SK-N-SH (cell line): Measurements from ENCODE around the gene PPIP5K2. TPM values are rescaled to one million over a fixed set of nuclear protein-coding genes. Genes with fewer than 3 reads are reported as not detected.

ENCODE experiments used
- CTCF ChIA-PET: fragments of 300-600, 350-600 bp; formaldehyde crosslinking; extraction: SDS; loops from one replicate; lab custom pipeline; 2021; lab: Yijun Ruan, JAX
- POLR2A ChIA-PET: fragments of 350-600 bp; sonication (Branson Sonifier 250); formaldehyde crosslinking; extraction: SDS; loops from one replicate; lab custom pipeline; 2020; ENCODE audit warnings: antibody characterized with exemption, inconsistent platforms; lab: Yijun Ruan, JAX
- DNase-seq: peaks from one replicate; pipeline ENCODE4 v3.0.0; 2012
- H2AFZ ChIP-seq: fragments of 200-600 bp; sonication (generic); 2 replicates; pipeline ENCODE4 v1.8.1; 2016; ENCODE audit warnings: antibody characterized with exemption, mild to moderate bottlenecking, low read depth
- H3F3A ChIP-seq: fragments of 200-600 bp; sonication (generic); replicated peaks from 2 replicates; pipeline ENCODE3; 2016; ENCODE audit warnings: antibody characterized with exemption, mild to moderate bottlenecking; ENCODE audit not compliant: insufficient read depth
- H3K27ac ChIP-seq, 2 experiments: fragments of 200-500 bp in 1 of 2; fragments of 200-600 bp in 1 of 2; sonication (Bioruptor generic) in 1 of 2; sonication (generic), shearing (Covaris generic) in 1 of 2; 2 replicates each; pipeline versions ENCODE4 v1.5.1 to v1.6.1; 2014 to 2016; ENCODE audit warnings: low read depth in 2 of 2, inconsistent platforms in 1 of 2, low read length in 1 of 2, mild to moderate bottlenecking in 1 of 2, mixed read lengths in 1 of 2
- H3K27me3 ChIP-seq: fragments of 200-600 bp; sonication (generic), shearing (Covaris generic); 2 replicates; pipeline ENCODE4 v1.6.1; 2016; ENCODE audit warnings: mixed run types; ENCODE audit not compliant: insufficient read depth
- H3K36me3 ChIP-seq, 2 experiments: fragments of 200-500 bp in 1 of 2; fragments of 200-600 bp in 1 of 2; sonication (Bioruptor generic) in 1 of 2; sonication (generic) in 1 of 2; replicated peaks in 1 of 2; 2 replicates each; pipeline versions ENCODE3 to v1.5.1; 2014 to 2016; ENCODE audit warnings: low read length in 1 of 2, mild to moderate bottlenecking in 1 of 2; ENCODE audit not compliant: insufficient read depth in 2 of 2, control insufficient read depth in 1 of 2
- H3K4me1 ChIP-seq, 2 experiments: fragments of 200-500 bp in 1 of 2; fragments of 200-600 bp in 1 of 2; sonication (Bioruptor generic) in 1 of 2; sonication (generic), shearing (Covaris generic) in 1 of 2; 2 replicates each; pipeline versions ENCODE4 v1.5.1 to v1.6.1; 2014 to 2016; ENCODE audit warnings: low read depth in 1 of 2, low read length in 1 of 2, mixed run types in 1 of 2; ENCODE audit not compliant: insufficient read depth in 2 of 2, control insufficient read depth in 1 of 2
- H3K4me2 ChIP-seq: fragments of 200-600 bp; sonication (generic), shearing (Covaris generic); 2 replicates; pipeline ENCODE4 v1.6.1; 2017; ENCODE audit warnings: mixed run types
- H3K4me3 ChIP-seq, 2 experiments: fragments of 200-500 bp in 1 of 2; fragments of 200-600 bp in 1 of 2; sonication (Bioruptor generic) in 1 of 2; sonication (generic), shearing (Covaris generic) in 1 of 2; 2 replicates each; pipeline versions ENCODE4 v1.5.1 to v1.8.1; 2014 to 2016; ENCODE audit warnings: low read depth in 2 of 2, inconsistent platforms in 1 of 2, low read length in 1 of 2, mild to moderate bottlenecking in 1 of 2, mixed read lengths in 1 of 2, moderate library complexity in 1 of 2
- H3K79me2 ChIP-seq: fragments of 200-600 bp; sonication (generic); 2 replicates; pipeline ENCODE4 v1.8.1; 2017; ENCODE audit warnings: mild to moderate bottlenecking; ENCODE audit not compliant: insufficient read depth
- H3K9ac ChIP-seq: fragments of 200-600 bp; sonication (generic); 2 replicates; pipeline ENCODE4 v1.6.1; 2017; ENCODE audit warnings: mixed run types
- H3K9me2 ChIP-seq: fragments of 200-600 bp; sonication (generic); 2 replicates; pipeline ENCODE4 v1.6.1; 2017; ENCODE audit warnings: mixed run types
- H3K9me3 ChIP-seq: fragments of 200-600 bp; sonication (generic); 2 replicates; pipeline ENCODE4 v1.6.1; 2017; ENCODE audit warnings: mixed run types, mild to moderate bottlenecking, moderate library complexity
- H4K20me1 ChIP-seq: fragments of 200-600 bp; sonication (generic); 2 replicates; pipeline ENCODE4 v1.6.1; 2017; ENCODE audit warnings: mild to moderate bottlenecking, mixed run types; ENCODE audit not compliant: insufficient read depth
- CHD2 ChIP-seq: fragments of 150-350 bp; IDR thresholded peaks from 2 replicates; pipeline ENCODE4 v1.6.1; 2018; ENCODE audit warnings: low read length; ENCODE audit not compliant: partially characterized antibody
- ELF1 ChIP-seq: IDR thresholded peaks from 2 replicates; pipeline ENCODE4 v1.4.0; 2012
- EZH2phosphoT487 ChIP-seq: fragments of 200-600 bp; sonication (generic); IDR thresholded peaks from 2 replicates; pipeline ENCODE4 v1.6.1; 2017; ENCODE audit warnings: low read depth, mixed run types, mild to moderate bottlenecking, antibody characterized with exemption, moderate library complexity, borderline replicate concordance
- FOSL2 ChIP-seq: IDR thresholded peaks from 2 replicates; pipeline ENCODE4 v1.4.0; 2012; ENCODE audit warnings: low read depth, mild to moderate bottlenecking, moderate library complexity, borderline replicate concordance
- FOXJ3 ChIP-seq: sonication (generic); formaldehyde crosslinking; IDR thresholded peaks from 2 replicates; pipeline ENCODE4 v1.5.1; 2020; ENCODE audit warnings: mild to moderate bottlenecking, missing genetic modification reagents
- FOXM1 ChIP-seq: IDR thresholded peaks from 2 replicates; pipeline ENCODE4 v1.4.0; 2012; ENCODE audit warnings: low read depth, mild to moderate bottlenecking
- GABPA ChIP-seq: IDR thresholded peaks from 2 replicates; pipeline ENCODE4 v1.4.0; 2012; ENCODE audit warnings: low read depth, mild to moderate bottlenecking
- GATA2 ChIP-seq: sonication (generic); formaldehyde crosslinking; IDR thresholded peaks from 2 replicates; pipeline ENCODE4 v1.5.0; 2020; ENCODE audit warnings: mild to moderate bottlenecking, missing genetic modification reagents
- IRF3 ChIP-seq: fragments of 150-350 bp; IDR thresholded peaks from 2 replicates; pipeline ENCODE4 v1.6.1; 2016; ENCODE audit warnings: mild to moderate bottlenecking, low read depth, low read length
- JUND ChIP-seq: IDR thresholded peaks from 2 replicates; pipeline ENCODE4 v1.4.0; 2012
- MEF2A ChIP-seq: IDR thresholded peaks from 2 replicates; pipeline ENCODE4 v1.4.0; 2012; ENCODE audit warnings: low read depth, borderline replicate concordance
- MXI1 ChIP-seq: IDR thresholded peaks from 2 replicates; pipeline ENCODE4 v1.6.1; 2012; ENCODE audit warnings: mild to moderate bottlenecking, low read depth, low read length, improper control_type of control experiment
- NFIC ChIP-seq: IDR thresholded peaks from 2 replicates; pipeline ENCODE4 v1.4.0; 2012; ENCODE audit warnings: borderline replicate concordance
- POLR2AphosphoS5 ChIP-seq: IDR thresholded peaks from 2 replicates; pipeline ENCODE4 v1.6.1; 2012; ENCODE audit warnings: low read depth, low read length
- RAD21 ChIP-seq: IDR thresholded peaks from 2 replicates; pipeline ENCODE4 v1.6.1; 2012; ENCODE audit warnings: mild to moderate bottlenecking, low read length
- REST ChIP-seq: IDR thresholded peaks from 2 replicates; pipeline ENCODE4 v1.6.1; 2012; ENCODE audit warnings: mild to moderate bottlenecking, low read depth, low read length, moderate library complexity
- TAF1 ChIP-seq: IDR thresholded peaks from 2 replicates; pipeline ENCODE4 v1.6.1; 2012; ENCODE audit warnings: low read depth, mild to moderate bottlenecking, low read length, moderate library complexity, borderline replicate concordance
- WGBS: methylation state at CpG from one replicate; pipeline ENCODE4 v1.1.6; 2017; ENCODE audit warnings: low lambda C conversion rate; 5-methylcytosine and 5-hydroxymethylcytosine counted together
- polyA plus RNA-seq, 3 experiments: library from polyadenylated mRNA; depleted of rRNA; stranded (reverse); fragments of >200 nt; gene quantifications; 2 replicates each; pipeline ENCODE4 v1.2.3, GENCODE V29; 2012
- TF ChIP-seq, protein P1 (sequence below): fragments of 150-350 bp; IDR thresholded peaks from 2 replicates; pipeline ENCODE4 v1.6.1; 2017; ENCODE audit warnings: antibody characterized with exemption, low read length, low read depth, borderline replicate concordance
- TF ChIP-seq, protein P2 (sequence below): fragments of 200-600 bp; sonication (generic); IDR thresholded peaks from 2 replicates; pipeline ENCODE4 v1.6.1; 2017; ENCODE audit warnings: antibody characterized with exemption, mild to moderate bottlenecking, moderate library complexity
- TF ChIP-seq, protein P3 (sequence below): IDR thresholded peaks from 2 replicates; pipeline ENCODE4; 2012

The PPIP5K2 gene
- polyA plus RNA-seq, 1 of the 3 experiments (the other 2 are of a cell fraction), result 18.2 TPM

DNA sequence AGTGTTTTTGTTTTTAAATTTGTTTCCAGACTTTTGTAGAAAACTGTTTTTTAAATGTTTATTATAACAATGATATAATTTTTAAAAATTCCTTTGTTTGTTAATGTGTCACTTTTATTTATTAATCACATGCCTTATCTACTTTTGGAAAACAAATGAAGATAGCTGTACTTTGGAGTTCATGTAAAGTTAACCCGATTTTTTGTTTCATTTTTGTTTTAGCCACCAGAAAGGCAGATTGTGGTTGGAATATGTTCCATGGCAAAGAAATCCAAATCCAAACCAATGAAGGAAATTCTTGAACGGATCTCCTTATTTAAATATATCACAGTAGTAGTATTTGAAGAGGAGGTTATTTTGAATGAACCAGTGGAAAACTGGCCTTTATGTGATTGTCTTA, 13.1 kb downstream of the PPIP5K2 start (continued):
- TF ChIP-seq, protein P1, sequence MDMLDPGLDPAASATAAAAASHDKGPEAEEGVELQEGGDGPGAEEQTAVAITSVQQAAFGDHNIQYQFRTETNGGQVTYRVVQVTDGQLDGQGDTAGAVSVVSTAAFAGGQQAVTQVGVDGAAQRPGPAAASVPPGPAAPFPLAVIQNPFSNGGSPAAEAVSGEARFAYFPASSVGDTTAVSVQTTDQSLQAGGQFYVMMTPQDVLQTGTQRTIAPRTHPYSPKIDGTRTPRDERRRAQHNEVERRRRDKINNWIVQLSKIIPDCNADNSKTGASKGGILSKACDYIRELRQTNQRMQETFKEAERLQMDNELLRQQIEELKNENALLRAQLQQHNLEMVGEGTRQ, result no peak
- TF ChIP-seq CHD2, result no peak
- TF ChIP-seq MXI1, result no peak
- no peak for TF ChIP-seq MEF2A
- no peak for TF ChIP-seq JUND
- no peak for TF ChIP-seq FOXJ3
- TF ChIP-seq REST, result no peak
- TF ChIP-seq POLR2AphosphoS5, result no peak
- no peak for TF ChIP-seq IRF3
- no peak for TF ChIP-seq GATA2 (CRISPR knock-in tag)

DNA sequence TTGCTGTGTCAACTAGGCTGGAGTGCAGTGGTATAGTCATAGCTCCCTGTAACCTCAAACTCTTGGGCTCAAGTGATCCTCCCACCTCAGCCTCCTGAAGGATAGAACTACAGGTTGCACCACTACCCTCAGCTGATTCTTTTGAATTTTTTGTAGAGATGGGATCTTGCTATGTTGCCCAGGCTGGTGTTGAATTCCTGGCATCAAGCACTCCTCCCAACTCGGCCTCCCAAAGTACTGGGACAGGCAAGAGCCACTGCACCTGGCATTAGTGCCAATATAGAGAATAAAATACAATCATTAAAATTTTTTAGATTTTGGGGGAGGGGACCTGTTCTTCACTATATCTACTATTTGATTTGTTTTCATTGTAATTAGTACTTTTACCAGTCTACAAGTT, 15.4 kb downstream of the PPIP5K2 start:
- Histone ChIP-seq H3F3A (peaks cover 17% of the 10 kb centered on the region), H3K9ac (no peak overlapping the region), H3K79me2 (peaks cover 11% of the 10 kb centered on the region; the same call in 1 of the 2 replicates), H3K27me3 (no peaks in the 10 kb centered on the region), H3K4me3 (no peak overlapping the region), H3K9me3 (no peaks in the 10 kb centered on the region), H3K27ac (no peak overlapping the region), H2AFZ (no peak overlapping the region), H3K4me1 (no peaks in the 10 kb centered on the region), H3K36me3 (peaks cover 43 to 49% of the 10 kb centered on the region in 2 experiments), H3K4me2 (no peak overlapping the region), H3K9me2 (no peaks in the 10 kb centered on the region), H4K20me1 (no peaks in the 10 kb centered on the region)
- ChIA-PET POLR2A (no interaction called here), CTCF (no interaction called here)
- DNase-seq, result no peak
- WGBS, result 73% methylated on average over 1 of the region's 1 CpG
- TF ChIP-seq MXI1 (no peak), EZH2phosphoT487 (no peak), RAD21 (no peak), FOXM1 (no peak), FOXJ3 (no peak), CHD2 (no peak), FOSL2 (no peak), TAF1 (no peak), IRF3 (no peak), NFIC (no peak), GABPA (no peak), ELF1 (no peak)
- TF ChIP-seq, protein P2, sequence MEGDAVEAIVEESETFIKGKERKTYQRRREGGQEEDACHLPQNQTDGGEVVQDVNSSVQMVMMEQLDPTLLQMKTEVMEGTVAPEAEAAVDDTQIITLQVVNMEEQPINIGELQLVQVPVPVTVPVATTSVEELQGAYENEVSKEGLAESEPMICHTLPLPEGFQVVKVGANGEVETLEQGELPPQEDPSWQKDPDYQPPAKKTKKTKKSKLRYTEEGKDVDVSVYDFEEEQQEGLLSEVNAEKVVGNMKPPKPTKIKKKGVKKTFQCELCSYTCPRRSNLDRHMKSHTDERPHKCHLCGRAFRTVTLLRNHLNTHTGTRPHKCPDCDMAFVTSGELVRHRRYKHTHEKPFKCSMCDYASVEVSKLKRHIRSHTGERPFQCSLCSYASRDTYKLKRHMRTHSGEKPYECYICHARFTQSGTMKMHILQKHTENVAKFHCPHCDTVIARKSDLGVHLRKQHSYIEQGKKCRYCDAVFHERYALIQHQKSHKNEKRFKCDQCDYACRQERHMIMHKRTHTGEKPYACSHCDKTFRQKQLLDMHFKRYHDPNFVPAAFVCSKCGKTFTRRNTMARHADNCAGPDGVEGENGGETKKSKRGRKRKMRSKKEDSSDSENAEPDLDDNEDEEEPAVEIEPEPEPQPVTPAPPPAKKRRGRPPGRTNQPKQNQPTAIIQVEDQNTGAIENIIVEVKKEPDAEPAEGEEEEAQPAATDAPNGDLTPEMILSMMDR, result no peak
- TF ChIP-seq, protein P3, sequence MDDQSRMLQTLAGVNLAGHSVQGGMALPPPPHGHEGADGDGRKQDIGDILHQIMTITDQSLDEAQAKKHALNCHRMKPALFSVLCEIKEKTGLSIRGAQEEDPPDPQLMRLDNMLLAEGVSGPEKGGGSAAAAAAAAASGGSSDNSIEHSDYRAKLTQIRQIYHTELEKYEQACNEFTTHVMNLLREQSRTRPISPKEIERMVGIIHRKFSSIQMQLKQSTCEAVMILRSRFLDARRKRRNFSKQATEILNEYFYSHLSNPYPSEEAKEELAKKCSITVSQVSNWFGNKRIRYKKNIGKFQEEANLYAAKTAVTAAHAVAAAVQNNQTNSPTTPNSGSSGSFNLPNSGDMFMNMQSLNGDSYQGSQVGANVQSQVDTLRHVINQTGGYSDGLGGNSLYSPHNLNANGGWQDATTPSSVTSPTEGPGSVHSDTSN, result no peak
